GM23248 (cell line): Measurements from ENCODE around the gene STX5.

Experiments
- EZH2 ChIP-seq: fragments of 200-600 bp; sonication (generic); IDR thresholded peaks from 2 replicates; pipeline ENCODE4 v1.6.1; 2018; ENCODE audit warnings: antibody characterized with exemption, mild to moderate bottlenecking; ENCODE audit not compliant: insufficient read depth, poor library complexity, severe bottlenecking
- EZH2phosphoT487 ChIP-seq: fragments of 200-600 bp; sonication (generic); IDR thresholded peaks from 2 replicates; pipeline ENCODE4 v1.6.1; 2018; ENCODE audit warnings: antibody characterized with exemption, moderate library complexity, mild to moderate bottlenecking, low read depth; ENCODE audit not compliant: insufficient read depth

- TF ChIP-seq EZH2phosphoT487, result no peak
- TF ChIP-seq EZH2, result no peak
Observed at GRCh38 chr11:62842171-62842741, 10.4 kb upstream of the STX5 start.
